HT1080 (cell line): ENCODE results near the gene EXOC3L2. TPM values are rescaled to one million over a fixed set of nuclear protein-coding genes. Genes with fewer than 3 reads are reported as not detected.
"Not testable (repeated sequence)": the region's sequence is repeated elsewhere in the genome, so short reads cannot be mapped to it uniquely, and the experiment has no call there.

Experiments used
- DNase-seq: peaks from one replicate; pipeline ENCODE4 v3.0.0-alpha.2; 2015; ENCODE audit warnings: low read depth
- polyA plus RNA-seq, 2 experiments: library from polyadenylated mRNA; depleted of rRNA; stranded (reverse); fragments of >200 nt; gene quantifications; 2 replicates each; pipeline ENCODE4 v1.2.3, GENCODE V29; 2015
- total RNA-seq: library from RNA; depleted of rRNA; stranded (reverse); fragments of >200 nt; shearing (Covaris generic); gene quantifications from 2 replicates; pipeline ENCODE4 v1.2.3, GENCODE V29; 2014; rRNA removed

Gene EXOC3L2
- total RNA-seq = 0.56 and 0.84 TPM in 2 replicates
- polyA plus RNA-seq (2015; cell fraction: cytosol; rRNA removed) = 0.26 and 0.27 TPM in 2 replicates
- 0.14 TPM in 1 of 2 replicates, not detected in the other for polyA plus RNA-seq (2015; cell fraction: nucleus; rRNA removed)

DNA sequence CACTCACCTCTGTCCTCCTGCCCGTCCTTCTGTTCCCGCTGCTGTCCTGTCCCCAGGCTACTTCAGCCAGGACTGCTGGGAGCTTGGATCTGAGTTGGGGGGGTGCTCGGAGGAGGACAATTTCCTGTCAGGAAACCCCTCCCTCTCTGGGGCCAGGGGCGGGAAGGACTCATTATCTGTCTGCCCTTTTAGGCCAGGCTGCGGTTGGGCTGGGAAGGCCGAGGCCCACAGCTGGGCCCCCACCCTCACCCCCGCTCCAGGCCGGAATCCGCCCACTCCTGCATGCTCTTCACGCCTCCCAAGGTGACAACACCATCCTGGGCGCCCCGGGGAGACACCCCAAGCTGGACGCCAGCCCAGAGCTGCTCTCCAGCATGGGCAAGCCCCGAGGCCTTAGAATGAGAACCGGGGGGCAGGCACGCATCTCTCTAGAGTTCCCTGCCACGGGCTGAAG, at the start of gene EXOC3L2:
Gene EXOC3L2 (minus strand): TSS at position 74 of the 454 bp plus-strand sequence. CDS start 6,362 bp downstream, outside the sequence.
- no peak for DNase-seq

DNA sequence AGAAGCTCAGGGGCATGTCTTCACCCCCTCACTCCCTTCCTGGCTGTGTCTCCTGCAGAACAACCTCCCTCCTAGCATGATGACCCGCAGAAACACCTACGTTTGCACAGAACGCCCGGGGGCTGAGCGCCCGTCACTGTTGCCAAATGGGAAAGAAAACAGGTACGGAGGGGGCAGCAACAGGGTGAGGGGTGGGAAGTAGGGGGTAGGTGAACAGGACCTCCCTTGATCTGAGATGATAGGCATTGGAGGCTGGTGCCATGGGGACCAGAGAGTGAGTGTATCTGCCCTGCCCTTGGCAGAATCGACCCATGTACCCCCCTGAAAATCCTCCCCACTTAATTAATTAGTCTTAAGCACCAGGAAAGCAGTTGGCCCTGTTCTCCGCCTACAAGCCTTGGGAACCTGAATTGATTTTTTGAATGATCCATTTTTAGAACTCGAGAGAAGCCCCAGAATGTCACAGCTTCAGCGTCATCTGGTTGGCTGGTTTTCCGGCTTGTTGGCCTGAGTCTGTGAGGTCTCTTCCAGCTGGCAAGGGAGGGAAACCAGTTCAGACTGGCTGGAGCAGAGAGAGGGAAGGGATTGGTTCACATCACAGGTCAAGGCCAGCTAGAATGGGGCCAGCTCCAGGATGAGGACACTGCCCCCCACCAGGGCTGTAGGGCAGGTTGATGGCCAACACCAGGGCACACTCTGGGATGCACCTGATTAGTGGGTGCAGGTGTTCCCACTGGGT, 49.3 kb upstream of the EXOC3L2 start:
- no peak for DNase-seq

DNA sequence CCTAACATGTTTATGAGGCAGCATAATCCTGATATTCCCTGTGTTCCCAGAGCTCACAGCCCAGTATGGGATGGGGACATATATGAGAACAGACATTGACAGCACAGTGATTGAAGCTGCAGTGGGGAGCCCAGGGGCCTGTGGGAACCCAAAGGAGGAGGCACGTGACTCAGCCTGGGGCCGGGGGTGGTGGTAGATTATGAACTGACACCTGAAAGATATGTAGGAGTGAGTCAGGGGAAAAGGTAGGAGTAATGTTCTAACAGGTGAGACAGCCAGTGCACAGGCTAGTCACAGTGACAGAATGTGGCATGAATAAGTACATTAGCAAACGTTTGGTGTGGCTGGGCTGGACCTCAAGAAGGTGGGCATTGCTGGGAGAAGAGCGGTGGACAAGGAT, 48.5 kb upstream of the EXOC3L2 start:
- DNase-seq = no peak

DNA sequence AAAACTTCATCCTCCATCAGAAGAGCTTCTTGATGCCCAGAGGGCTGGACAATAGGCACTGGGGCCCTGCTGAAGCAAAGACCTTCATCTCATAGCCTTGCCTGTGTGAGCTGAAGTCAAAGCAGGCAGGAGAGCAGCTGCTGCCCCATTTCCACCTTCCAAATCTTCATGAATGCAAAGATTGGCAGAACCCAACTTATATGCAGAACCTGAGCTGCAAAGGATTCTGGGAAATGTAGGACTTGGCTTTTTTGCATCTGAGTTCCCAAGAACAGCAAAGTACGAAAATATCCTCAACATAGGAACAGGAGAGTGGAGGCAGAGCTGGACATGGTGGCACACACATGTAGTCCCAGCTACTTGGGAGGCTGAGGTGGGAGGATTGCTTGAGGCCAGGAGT, 46.6 kb upstream of the EXOC3L2 start:
- no peak for DNase-seq

GRCh38 chr19:45290381-45290931, 45.2 kb upstream of the EXOC3L2 start:
- no peak for DNase-seq

DNA sequence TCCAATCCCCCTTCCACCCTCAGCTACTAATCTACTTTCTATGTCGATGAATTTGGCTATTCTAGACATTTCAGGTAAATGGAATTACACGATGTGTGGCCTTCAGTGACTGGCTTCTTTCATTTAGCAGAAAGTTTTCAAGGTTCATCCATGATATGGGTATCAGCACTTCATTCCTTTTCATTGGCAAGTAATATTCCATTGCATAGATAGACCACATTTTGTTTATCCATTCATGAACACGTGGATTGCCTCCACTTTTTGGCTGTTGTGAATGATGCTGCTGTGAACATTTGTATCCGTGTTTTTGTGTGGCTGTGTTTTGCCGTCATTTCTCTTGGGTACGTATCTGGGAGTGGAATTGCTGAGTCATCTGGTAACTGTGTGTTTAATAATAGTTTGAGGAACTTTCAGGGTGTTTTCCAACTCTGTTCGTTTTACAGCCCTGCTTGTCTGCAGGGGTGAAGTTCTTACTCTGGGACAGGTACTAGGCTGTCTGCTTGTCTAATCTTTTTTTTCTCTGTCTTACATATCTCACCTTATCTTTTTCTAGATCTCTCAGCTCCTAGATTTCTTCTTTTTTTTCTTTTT, 38.3 kb upstream of the EXOC3L2 start:
- no peak for DNase-seq

DNA sequence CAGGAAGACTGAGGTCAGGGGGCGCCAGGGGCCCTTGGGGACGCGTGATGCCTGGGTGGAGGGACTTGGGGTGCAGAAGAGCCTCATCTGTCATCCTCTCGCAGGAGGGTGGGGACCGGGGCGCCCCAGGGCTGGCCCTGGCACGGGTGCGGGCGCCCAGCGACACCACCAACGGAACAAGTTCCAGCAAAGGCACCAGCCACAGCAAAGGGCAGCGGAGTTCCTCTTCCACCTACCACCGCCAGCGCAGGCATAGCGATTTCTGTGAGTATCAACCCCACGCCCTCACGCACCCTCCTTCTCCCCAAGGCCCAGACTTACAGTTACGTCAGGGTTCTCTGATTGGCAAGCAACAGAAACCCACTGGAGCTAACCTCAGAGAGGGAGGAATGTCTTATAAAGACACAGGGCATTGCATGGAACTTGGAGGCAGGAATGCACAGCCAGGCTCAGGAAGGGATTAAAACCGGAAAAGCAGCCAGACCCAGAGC, 35.3 kb upstream of the EXOC3L2 start:
- DNase-seq = no peak

GRCh38 chr19:45279587-45280192, 34.5 kb upstream of the EXOC3L2 start:
- DNase-seq = no peak

DNA sequence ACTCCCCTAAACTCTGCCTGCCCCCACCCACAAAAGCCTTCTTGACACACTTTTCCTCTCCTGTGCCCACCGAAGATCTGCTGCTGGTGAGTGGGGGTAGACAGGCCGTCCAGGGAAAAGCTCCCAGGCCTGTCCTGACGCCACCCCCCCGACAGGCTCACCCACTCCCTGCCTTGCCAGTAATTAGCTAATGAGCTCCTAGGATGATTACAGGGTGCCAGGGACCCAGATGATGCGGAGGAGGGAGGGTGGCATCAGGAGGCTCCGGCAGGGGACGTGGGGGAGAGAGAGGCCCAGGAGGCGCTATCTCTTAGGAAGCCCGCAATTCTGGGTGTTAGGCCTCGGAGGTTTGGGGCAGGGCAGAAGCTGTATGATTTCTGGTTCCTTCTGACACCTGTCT, 32.9 kb upstream of the EXOC3L2 start:
- DNase-seq = no peak

DNA sequence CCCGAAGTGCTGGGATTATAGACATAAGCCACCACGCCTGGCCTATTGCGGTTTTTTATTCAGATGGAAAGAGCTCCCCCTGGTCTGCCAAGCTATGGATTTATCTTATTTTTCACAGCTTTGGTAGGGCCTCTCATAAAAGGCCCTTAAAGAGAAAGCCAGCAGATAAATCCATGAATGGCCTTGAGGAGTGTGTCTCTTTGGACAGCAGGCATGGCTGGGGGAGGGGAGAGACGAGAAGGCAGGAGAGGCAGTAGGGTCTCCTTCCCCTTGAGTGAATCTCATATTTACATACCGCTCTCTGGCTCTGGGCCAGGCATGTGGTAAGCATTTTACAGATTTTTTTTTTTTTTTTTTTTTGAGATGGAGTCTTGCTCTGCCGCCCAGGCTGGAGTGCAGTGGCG, 31.1 kb upstream of the EXOC3L2 start:
- no peak for DNase-seq

DNA sequence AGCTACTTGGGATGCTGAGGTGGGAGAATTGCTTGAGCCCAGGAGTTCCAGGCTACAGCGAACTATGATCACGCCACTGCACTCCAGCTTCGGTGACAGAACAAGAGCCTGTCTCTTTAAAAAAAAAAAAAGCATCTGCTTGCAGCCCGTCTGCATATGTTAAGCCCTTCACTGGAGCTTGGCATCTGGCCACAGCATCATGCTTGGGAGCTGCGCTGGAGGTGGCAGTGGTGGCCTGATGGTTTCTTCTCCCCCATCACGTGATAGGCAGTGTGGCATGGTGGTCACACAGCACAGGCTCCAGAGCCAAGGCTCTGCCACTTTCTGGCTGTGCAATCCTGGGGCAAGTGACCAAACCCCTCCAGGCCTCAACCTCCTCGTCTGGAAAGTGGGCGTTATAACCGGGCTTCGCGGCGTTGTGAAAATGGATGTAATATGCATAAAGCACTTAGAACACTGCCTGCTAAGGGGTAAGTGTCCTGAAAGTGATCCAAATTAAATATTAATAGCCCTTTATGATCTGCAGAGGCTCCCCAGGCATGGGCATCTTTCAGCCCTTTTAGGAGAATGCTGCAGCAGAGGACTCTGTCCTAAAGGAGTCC, 30.3 kb upstream of the EXOC3L2 start:
- DNase-seq = no peak

- DNase-seq = no peak
Observed at GRCh38 chr19:45273521-45273855, 28.3 kb upstream of the EXOC3L2 start.

DNA sequence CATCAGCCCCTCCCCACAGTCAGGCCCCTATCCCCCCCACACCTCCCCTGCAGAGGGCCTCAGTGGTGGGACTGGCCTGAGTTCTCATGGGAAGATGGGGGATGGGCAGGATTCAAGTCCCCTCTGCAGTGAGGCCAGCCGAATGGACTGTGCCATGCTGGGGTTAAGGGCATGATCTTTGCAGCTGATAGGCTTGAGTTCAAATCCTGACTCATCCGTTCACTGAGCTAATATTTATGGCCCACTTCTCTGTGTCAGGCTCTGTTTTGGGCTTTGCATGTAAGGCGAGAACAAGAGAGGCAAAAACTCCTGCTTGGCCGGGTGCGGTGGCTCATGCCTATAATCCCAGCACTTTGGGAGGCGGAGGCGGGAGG, 26.5 kb upstream of the EXOC3L2 start:
- DNase-seq = no peak

- DNase-seq = no peak
Observed at GRCh38 chr19:45271098-45271734, 26.0 kb upstream of the EXOC3L2 start.

DNA sequence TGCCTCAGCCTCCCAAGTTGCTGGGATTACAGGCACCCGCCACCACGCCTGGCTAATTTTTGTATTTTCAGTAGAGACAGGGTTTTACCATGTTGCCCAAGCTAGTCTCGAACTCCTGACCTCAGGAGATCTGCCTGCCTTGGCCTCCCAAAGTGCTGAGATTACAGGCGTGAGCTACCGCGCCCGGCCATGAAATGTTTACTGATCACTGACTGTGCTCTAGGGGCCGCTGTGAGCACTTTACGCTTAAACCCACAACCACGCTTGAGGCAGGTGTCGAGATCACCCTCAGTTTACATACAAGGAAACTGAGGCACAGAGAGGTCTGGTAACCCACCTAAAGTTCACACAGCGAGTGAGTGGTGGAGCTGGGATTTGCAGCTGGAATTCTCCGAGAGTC, 24.7 kb upstream of the EXOC3L2 start:
- not testable (repeated sequence) for DNase-seq

DNA sequence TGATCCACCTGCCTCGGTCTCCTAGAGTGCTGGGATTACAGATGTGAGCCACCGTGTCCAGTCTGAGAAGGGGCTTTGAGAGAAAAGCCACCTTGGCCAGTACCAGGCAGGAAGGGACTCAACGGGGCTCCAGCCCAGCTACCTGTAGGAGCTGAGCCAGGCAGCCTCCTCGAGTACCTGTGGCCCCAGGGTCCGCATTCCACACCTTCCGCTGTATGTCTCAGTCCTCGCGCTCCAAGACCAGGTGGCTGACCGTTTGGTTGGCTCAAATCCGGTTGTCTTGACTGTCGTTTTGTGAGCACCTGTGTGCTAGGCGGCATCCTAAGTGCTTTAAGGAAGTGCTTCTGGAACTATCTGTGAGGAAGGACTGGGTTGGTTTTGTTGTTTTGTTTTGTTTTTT, 22.1 kb upstream of the EXOC3L2 start:
- DNase-seq = no peak

DNA sequence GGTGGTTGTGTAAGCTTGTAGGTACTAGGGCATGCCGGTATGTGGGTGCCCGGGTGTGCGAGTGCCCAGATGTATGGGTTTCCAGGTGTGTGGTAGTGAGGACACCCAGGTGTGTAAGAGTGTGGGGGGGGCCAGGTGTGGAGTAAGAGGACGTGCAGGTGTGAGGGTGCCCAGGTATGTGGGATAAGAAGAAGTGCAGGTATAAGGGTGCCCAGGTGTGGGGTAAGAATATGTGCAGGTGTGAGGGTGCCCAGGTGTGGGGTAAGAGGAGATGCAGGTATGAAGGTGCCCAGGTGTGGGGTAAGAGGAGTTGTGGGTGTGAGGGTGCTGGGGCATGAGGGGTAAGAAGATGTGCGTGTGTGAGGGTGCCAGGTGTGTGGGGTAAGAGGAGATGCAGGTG, 20.2 kb upstream of the EXOC3L2 start:
- no peak for DNase-seq

DNA sequence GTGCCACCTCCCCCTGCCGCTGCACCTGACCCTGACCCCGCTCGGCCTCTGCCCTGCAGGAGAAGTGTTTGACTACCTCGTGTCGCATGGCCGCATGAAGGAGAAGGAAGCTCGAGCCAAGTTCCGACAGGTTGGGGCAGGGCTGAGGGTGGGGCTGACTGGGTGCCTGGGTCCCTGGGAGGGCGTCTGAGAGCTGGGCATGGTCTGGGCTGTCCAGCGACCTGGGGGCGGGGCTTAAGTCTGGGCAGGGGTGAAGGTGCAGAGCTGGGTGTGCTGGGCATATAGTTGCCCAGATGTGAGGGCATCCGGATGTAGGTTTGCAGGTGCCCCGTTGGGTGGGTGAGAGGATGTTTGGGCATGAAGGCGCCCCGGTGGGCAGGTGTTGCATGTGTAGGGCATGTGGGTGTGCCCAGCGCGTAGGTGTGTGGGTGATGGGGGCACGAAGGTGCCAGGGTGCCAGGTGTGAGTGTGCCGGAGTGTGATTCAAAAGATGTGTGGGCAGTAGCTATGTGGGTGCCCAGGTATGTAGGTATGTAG, 19.6 kb upstream of the EXOC3L2 start:
- no peak for DNase-seq

- no peak for DNase-seq
Observed at GRCh38 chr19:45263013-45263412, 17.8 kb upstream of the EXOC3L2 start.

DNA sequence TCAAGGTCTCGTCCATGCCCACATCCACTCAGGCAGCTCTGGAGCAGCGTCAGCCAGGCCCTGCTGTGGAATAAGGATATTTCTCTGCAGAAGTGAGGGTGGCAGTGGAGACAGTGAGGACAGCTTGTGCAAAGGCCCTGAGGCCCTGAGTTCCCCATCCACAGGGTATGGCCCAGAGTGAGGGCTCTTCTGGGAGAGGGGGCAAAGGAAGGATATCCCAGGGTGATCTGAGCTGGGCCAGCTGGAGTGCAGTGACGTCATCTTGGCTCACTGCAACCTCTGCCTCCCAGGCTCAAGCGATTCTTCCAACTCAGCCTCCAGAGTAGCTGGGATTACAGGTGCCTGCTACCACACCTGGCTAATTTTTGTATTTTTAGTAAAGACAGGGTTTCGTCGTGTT, 17.4 kb upstream of the EXOC3L2 start:
- no peak for DNase-seq

DNA sequence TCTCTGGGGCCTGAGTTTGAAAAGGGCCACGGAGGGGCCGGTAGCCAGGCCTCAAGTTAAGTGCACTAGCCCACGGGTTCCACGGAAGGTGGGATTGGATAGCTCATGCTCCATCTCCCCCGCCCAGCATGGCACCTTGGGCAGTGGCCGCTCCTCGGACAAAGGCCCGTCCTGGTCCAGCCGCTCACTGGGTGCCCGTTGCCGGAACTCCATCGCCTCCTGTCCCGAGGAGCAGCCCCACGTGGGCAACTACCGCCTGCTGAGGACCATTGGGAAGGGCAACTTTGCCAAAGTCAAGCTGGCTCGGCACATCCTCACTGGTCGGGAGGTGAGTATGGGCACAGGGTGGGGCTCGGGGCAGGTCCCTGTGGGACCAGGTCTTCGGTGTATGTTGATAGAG, 13.7 kb upstream of the EXOC3L2 start:
- no peak for DNase-seq
